ENCODE results near the gene PCYT2. TPM values are rescaled to one million over a fixed set of nuclear protein-coding genes. Genes with fewer than 3 reads are reported as not detected.

The PCYT2 gene
- total and polyA plus RNA-seq, 9 of the 15 experiments (the other 6 are each of a cell fraction or from before 2014, with no cell fraction given) = 0.92 to 134 (median 82.5) TPM

GRCh38 chr17:81870131-81870980 lies 40.8 kb downstream of the PCYT2 start (continued):
- TF ChIP-seq AFF1 (IDR thresholded peaks at IDR 0.05; ENCODE audit: low read depth in 1 of 2, partially characterized antibody in 2 of 2) = no peak
- TF ChIP-seq ZNF699 (CRISPR knock-in tag; IDR thresholded peaks at IDR 0.05; ENCODE audit: insufficient replicate concordance) = no peak
- TF ChIP-seq SMAD3 (CRISPR knock-in tag; conservative IDR thresholded peaks at IDR 0.05) = no peak
- TF ChIP-seq TEAD4 (IDR thresholded peaks at IDR 0.05; ENCODE audit: low read length) = no peak
- no peak for TF ChIP-seq TEAD4 (CRISPR knock-in tag; IDR thresholded peaks at IDR 0.05; ENCODE audit: borderline replicate concordance)
- TF ChIP-seq TARDBP (IDR thresholded peaks at IDR 0.05) = no peak
- TF ChIP-seq PHB (CRISPR knock-in tag; IDR thresholded peaks at IDR 0.05) = no peak
- TF ChIP-seq GATAD2A (IDR thresholded peaks at IDR 0.05) = no peak
- TF ChIP-seq BRD4 (IDR thresholded peaks at IDR 0.05) = no peak
- TF ChIP-seq ZNF324 (CRISPR knock-in tag; IDR thresholded peaks at IDR 0.05) = no peak
- no peak for TF ChIP-seq IRF9 (tag; IDR thresholded peaks at IDR 0.05)
- TF ChIP-seq RBFOX2 (IDR thresholded peaks at IDR 0.05; ENCODE audit: low read depth, low read length) = peak; percentile 25
- TF ChIP-seq ZNF830 (CRISPR knock-in tag; IDR thresholded peaks at IDR 0.05) = no peak
- TF ChIP-seq SMARCA5 (IDR thresholded peaks at IDR 0.05) = no peak
- no peak for TF ChIP-seq MTA3 (IDR thresholded peaks at IDR 0.05; ENCODE audit: borderline replicate concordance)
- no peak for TF ChIP-seq JUND (IDR thresholded peaks at IDR 0.05; ENCODE audit: borderline replicate concordance, low read depth, low read length)
- TF ChIP-seq JUND (tag; IDR thresholded peaks at IDR 0.05; ENCODE audit: borderline replicate concordance, low read depth, low read length) = no peak
- no peak for TF ChIP-seq VEZF1 (CRISPR knock-in tag; IDR thresholded peaks at IDR 0.05)
- no peak for TF ChIP-seq GTF2A2 (tag; IDR thresholded peaks at IDR 0.05)
- no peak for TF ChIP-seq CBX5 (IDR thresholded peaks at IDR 0.05; ENCODE audit: borderline replicate concordance, low read depth)
- no peak for TF ChIP-seq SNIP1 (IDR thresholded peaks at IDR 0.05; ENCODE audit: low read depth)
- TF ChIP-seq ZNF778 (CRISPR knock-in tag; IDR thresholded peaks at IDR 0.05) = no peak
- no peak for TF ChIP-seq ZNF589 (CRISPR knock-in tag; IDR thresholded peaks at IDR 0.05; ENCODE audit: low read depth)
- TF ChIP-seq E2F3 (CRISPR knock-in tag; IDR thresholded peaks at IDR 0.05) = no peak
- no peak for TF ChIP-seq C11orf30 (IDR thresholded peaks at IDR 0.05; ENCODE audit: low read depth)
- TF ChIP-seq NUFIP1 (IDR thresholded peaks at IDR 0.05; ENCODE audit: partially characterized antibody) = no peak
